IPS-20b (cell line): ENCODE data around the gene LSS.
"Not testable (repeated sequence)": the region's sequence is repeated elsewhere in the genome, so short reads cannot be mapped to it uniquely, and the experiment has no call there.

Experiments used
- H3K27ac ChIP-seq: one replicate; pipeline ENCODE4 v1.5.1; 2013; ENCODE audit warnings: low read length
- H3K27me3 ChIP-seq: 2 replicates; pipeline ENCODE4 v1.6.1; 2013; ENCODE audit warnings: mild to moderate bottlenecking, low read length, inconsistent platforms; ENCODE audit not compliant: insufficient read depth
- H3K36me3 ChIP-seq: 2 replicates; pipeline ENCODE4 v1.6.1; 2013; ENCODE audit warnings: low read depth, mild to moderate bottlenecking, inconsistent platforms, low read length, moderate library complexity; ENCODE audit not compliant: insufficient read depth
- H3K4me1 ChIP-seq: 2 replicates; pipeline ENCODE4 v1.6.1; 2013; ENCODE audit warnings: mild to moderate bottlenecking, control low read depth, inconsistent platforms, low read length, moderate library complexity; ENCODE audit not compliant: insufficient read depth
- H3K4me3 ChIP-seq: 2 replicates; pipeline ENCODE4 v1.5.1; 2013; ENCODE audit warnings: mild to moderate bottlenecking, low read length, inconsistent platforms
- H3K9ac ChIP-seq: 2 replicates; pipeline ENCODE4 v1.6.1; 2013; ENCODE audit warnings: low read depth, mild to moderate bottlenecking, inconsistent platforms, low read length, moderate library complexity
- H3K9me3 ChIP-seq: 2 replicates; pipeline ENCODE4 v1.6.1; 2013; ENCODE audit warnings: mild to moderate bottlenecking, low read depth, low read length, inconsistent platforms; ENCODE audit not compliant: insufficient read depth

The LSS gene

DNA sequence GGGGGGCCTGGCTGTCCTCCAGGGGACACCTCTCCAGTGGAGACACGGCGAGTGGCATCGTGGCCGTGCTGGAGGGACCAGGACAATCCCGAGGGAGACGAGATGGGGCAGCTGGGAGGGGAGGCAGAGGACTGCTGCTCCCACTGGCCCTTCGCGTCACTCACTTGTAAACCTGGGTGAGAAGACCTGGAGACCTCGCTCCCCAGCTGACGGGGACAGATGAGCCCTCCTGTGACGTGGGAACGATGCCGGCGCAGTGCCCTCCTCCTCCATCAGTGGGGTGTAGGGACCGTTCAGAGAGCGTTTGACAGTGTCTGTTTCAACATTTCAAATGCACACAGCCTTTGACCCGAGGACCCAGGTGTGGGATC lies 48.9 kb downstream of the LSS start:
- H3K4me3 ChIP-seq, result no peak overlapping the region
- no peaks in the 10 kb centered on the region; the same call in 1 of the 2 replicates for H3K4me1 ChIP-seq
- H3K27ac ChIP-seq, result no peak overlapping the region
- H3K36me3 ChIP-seq, result no peaks in the 10 kb centered on the region
- no peaks in the 10 kb centered on the region for H3K9me3 ChIP-seq
- H3K9ac ChIP-seq, result peak overlapping the region; percentile 20; the same call in 1 of the 2 replicates
- H3K27me3 ChIP-seq, result no peaks in the 10 kb centered on the region

DNA sequence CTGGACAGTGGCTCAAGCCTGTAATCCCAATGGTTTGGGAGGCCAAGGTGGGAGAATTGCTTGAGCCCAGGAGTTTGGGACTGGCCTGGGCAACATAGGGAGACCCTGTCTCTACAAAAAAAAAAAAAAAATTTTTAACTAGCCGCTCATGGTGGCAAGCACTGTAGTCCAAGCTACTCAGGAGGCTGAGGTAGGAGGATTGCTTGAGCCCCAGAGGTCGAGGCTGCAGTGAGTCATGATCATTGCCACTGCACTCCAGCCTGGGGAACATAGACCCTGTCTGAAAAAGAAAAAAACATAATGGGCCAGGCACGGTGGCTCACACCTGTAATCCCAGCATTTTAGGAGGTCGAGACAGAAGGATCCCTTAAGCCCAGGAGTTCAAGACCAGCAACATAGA lies 49.6 kb downstream of the LSS start:
- H3K4me3 ChIP-seq, result no peak overlapping the region
- H3K9me3 ChIP-seq, result no peaks in the 10 kb centered on the region
- no peak overlapping the region for H3K9ac ChIP-seq
- no peaks in the 10 kb centered on the region; the same call in 1 of the 2 replicates for H3K4me1 ChIP-seq
- no peak overlapping the region for H3K27ac ChIP-seq
- H3K36me3 ChIP-seq, result no peaks in the 10 kb centered on the region
- H3K27me3 ChIP-seq, result no peaks in the 10 kb centered on the region

DNA sequence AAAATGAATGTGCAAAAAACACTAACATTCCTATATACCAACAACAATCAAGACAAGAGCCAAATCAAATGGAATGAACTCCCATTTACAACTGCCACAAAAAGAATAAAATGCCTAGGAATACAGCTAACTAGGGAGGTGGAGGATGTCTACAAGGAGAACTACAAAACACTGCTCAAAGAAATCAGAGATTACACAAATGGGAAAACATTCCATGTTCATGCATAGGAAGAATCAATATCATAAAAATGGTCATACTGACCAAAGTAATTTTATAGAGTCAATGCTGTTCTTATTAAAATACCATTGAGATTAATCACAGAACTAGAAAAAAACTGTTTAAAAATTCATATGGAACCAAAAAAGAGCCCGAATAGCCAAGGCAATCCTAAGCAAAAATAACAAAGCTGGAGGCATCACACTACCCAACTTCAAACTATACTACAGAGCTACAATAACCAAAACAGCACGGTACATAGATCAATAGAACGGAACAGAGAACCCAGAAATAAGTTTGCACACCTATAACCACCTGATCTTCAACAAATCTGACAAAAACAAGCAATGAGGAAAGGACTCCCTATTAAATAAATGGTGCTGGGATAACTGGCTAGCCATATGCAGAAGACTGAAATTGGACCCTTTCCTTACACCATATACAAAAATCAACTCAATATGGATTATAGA lies 52.0 kb downstream of the LSS start:
- not testable (repeated sequence) for H3K4me1 ChIP-seq, H3K27ac ChIP-seq, H3K27me3 ChIP-seq, H3K4me3 ChIP-seq, H3K9me3 ChIP-seq, H3K36me3 ChIP-seq, H3K9ac ChIP-seq

DNA sequence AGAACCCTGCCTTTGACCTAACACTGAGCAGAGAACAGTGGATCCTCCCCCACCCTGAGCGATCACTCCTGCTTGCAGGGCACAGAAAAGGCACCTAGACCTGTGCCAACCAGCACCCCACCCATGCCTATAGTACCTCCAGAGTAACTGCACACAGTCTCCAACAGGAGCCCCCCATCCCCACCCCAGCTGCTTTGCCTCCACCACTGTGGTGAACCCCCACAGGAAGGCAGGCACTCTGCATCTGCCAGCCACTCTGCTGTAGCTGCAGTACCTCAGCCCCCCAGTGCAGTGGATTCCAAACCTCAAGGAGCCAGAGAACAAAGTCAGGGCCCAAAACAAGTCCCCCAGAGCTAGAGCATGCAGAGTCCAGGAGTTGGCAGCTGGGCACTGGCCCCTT lies 55.0 kb downstream of the LSS start:
- H3K4me3 ChIP-seq, result no peak overlapping the region
- H3K9ac ChIP-seq, result no peak overlapping the region
- H3K36me3 ChIP-seq, result no peaks in the 10 kb centered on the region
- H3K27me3 ChIP-seq, result no peaks in the 10 kb centered on the region
- no peaks in the 10 kb centered on the region for H3K9me3 ChIP-seq
- H3K4me1 ChIP-seq, result no peaks in the 10 kb centered on the region
- H3K27ac ChIP-seq, result no peak overlapping the region

DNA sequence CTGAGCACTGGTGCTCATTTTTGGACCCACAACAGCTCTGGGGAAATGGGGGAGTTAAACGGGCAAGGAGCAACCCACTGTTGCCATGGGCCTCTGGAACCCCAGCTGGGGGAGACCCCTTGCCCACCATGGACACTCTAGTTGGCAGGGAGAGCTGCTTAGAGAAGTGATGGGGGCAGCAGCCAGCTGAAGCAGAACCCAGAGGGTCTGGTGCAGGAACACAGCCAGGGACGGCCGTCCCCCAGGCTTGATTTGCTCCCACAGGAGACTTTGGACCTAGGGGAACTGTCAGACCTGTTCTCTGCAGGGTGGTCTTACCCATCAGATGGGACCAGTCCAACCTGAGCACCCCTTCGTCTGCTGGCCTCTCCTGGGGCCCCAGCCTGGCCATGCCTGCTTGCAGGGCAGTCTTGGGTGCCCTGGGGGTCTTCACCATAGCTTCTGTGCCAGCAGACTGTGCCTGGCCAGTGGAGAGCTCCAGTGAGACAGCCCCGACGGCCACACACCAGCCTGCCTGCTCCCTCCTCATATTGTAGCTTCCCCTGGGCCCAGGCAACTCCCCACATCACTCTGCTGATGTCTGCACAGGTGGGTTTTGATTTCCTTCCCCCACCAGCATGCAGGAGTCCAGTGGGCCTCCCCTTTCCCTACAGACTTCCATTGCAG lies 55.6 kb downstream of the LSS start:
- Histone ChIP-seq H3K9ac (no peak overlapping the region), H3K4me1 (no peaks in the 10 kb centered on the region), H3K27me3 (no peaks in the 10 kb centered on the region), H3K9me3 (no peaks in the 10 kb centered on the region), H3K27ac (no peak overlapping the region), H3K4me3 (no peak overlapping the region), H3K36me3 (no peaks in the 10 kb centered on the region)

DNA sequence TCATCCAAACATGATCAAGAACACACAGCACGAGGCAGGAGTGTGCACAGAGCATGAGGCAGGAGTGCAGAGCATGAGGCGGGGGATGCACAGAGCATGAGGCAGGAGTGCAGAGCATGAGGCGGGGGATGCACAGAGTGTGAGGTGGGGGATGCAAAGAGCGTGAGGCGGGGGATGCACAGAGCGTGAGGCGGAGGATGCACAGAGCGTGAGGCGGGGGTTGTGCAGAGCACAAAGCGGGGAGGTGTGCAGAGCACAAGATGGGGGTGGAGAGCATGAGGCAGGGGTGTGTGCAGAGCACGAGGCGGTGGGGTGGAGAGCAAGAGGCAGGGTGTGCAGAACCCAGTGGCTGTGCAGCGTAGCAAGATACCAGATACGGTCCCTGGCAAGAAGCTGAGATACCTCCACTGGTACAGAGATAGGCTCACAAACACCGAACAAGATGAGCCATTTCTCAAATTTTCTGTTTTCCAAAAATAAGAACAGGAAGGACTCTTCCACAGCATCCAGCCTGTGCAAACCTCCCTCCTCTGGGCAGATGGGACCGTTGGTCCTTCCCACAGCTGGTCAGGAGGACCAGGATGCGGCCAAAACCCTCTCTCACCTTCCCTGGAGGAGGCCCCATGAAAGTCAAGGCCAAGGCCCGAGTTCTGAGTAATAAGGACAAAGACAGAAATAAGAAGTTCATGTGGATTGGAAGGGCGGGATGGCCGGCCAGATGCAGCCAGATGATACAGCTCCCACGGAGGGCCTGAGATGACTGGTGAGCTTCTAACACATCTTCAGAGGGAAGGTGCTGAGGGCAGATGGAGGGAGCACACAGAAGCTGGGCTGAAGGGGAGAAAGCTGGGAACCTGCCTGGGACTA lies 56.3 kb downstream of the LSS start:
- Histone ChIP-seq H3K4me1 (no peaks in the 10 kb centered on the region), H3K4me3 (no peak overlapping the region), H3K27me3 (no peaks in the 10 kb centered on the region), H3K9me3 (no peaks in the 10 kb centered on the region), H3K27ac (no peak overlapping the region), H3K9ac (no peak overlapping the region), H3K36me3 (no peaks in the 10 kb centered on the region)

DNA sequence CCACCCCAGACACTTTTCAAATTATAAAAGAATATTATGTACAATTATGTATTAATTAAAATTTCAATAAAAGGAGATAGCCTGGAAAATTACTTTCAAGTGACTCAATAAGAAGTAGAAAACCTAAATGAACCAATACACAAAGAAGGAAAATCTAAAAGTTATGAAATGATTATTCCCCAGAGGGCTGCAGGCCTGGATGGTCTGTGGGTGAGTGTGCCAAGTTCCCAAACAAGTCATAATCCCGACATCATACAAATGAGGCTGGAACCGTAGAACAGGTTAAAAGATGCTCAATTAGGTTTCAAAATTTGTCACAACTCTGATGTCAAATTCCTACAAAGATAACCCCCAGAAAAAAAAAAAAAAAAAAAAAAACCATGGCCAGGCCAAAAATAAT lies 57.0 kb downstream of the LSS start:
- no peaks in the 10 kb centered on the region for H3K9me3 ChIP-seq
- no peaks in the 10 kb centered on the region for H3K4me1 ChIP-seq
- no peaks in the 10 kb centered on the region for H3K27me3 ChIP-seq
- H3K27ac ChIP-seq, result no peak overlapping the region
- H3K9ac ChIP-seq, result no peak overlapping the region
- no peaks in the 10 kb centered on the region for H3K36me3 ChIP-seq
- H3K4me3 ChIP-seq, result no peak overlapping the region

DNA sequence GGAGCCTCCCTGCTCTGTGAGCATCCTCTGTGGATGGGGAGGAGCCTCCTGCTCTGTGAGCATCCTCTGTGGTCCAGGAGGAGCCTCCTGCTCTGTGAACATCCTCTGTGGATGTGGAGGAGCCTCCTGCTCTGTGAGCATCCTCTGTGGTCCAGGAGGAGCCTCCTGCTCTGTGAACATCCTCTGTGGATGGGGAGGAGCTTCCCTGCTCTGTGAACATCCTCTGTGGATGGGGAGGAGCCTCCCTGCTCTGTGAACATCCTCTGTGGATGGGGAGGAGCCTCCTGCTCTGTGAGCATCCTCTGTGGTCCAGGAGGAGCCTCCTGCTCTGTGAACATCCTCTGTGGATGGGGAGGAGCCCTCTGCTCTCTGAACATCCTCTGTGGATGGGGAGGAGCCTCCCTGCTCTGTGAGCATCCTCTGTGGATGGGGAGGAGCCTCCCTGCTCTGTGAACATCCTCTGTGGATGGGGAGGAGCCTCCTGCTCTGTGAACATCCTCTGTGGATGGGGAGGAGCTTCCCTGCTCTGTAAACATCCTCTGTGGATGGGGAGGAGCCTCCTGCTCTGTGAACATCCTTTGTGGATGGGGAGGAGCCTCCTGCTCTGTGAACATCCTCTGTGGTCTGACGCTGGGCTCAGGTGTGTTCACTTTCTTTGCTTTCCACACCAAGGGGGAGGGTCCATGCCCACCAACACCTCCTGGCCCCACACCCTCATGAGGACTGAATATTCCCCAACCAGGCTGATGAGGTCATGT lies 58.0 kb downstream of the LSS start:
- not testable (repeated sequence) for H3K36me3 ChIP-seq, H3K27ac ChIP-seq, H3K27me3 ChIP-seq, H3K9ac ChIP-seq, H3K4me1 ChIP-seq, H3K9me3 ChIP-seq, H3K4me3 ChIP-seq

DNA sequence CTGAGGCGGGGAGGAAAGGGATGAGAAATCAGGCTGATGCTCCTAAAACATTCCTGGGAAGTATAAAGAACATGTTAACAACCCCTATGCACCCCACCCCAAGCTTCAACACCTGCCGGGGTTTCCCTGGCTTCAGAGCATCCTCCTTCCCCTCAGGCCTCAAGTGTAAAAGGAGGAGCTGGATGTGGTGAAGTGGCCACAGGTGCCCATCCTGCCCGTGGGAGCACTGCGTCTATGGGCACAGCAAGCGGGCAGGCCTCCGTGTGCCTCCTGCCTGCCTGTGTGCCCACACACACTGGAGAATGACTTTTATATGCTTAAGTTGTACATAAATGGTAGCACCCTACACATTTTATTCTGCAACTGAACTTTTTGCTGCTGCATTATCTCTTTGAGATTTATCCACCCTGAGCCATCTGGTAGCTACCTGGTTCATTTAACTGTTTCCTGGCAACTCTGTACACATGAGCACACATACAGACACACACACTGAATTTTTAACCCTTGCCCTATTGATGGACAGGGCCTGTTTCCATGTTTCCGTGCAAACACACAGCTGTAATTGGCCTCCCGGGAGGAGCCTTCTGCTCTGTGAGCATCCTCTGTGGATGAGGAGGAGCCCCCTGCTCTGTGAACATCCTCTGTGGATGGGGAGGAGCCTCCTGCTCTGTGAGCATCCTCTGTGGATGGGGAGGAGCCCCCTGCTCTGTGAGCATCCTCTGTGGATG lies 59.8 kb downstream of the LSS start:
- no peaks in the 10 kb centered on the region for H3K27me3 ChIP-seq
- H3K9me3 ChIP-seq, result no peaks in the 10 kb centered on the region
- H3K4me3 ChIP-seq, result no peak overlapping the region
- H3K9ac ChIP-seq, result no peak overlapping the region
- no peaks in the 10 kb centered on the region for H3K4me1 ChIP-seq
- 0 out of 2 replicates have a peak, but pooled peaks cover 3% of the 10 kb centered on the region for H3K36me3 ChIP-seq
- H3K27ac ChIP-seq, result no peak overlapping the region

DNA sequence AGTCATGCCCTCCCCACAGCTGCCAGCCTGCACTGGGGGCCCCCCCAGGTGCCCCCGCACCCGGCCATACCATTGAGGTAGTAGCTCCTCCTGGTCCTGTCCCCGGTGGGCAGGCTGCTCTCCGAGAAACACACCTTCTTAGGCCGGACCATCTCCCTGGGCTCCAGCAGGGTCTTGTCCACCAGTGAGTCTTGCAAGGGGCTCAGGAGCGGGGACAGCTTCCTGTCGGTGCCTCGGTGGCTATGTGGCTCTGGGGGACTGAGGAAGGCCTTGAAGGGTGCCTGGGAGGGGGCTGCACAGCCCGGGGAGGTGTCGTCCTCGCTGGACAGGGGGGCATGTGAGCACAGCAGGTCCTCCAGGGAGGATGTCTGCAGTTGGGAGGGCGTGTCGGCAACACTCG lies 60.3 kb downstream of the LSS start:
- no peak overlapping the region for H3K4me3 ChIP-seq
- H3K27me3 ChIP-seq, result no peaks in the 10 kb centered on the region
- no peak overlapping the region for H3K9ac ChIP-seq
- H3K27ac ChIP-seq, result no peak overlapping the region
- 0 out of 2 replicates have a peak, but pooled peaks cover 3% of the 10 kb centered on the region for H3K36me3 ChIP-seq
- no peaks in the 10 kb centered on the region for H3K9me3 ChIP-seq
- no peaks in the 10 kb centered on the region for H3K4me1 ChIP-seq

DNA sequence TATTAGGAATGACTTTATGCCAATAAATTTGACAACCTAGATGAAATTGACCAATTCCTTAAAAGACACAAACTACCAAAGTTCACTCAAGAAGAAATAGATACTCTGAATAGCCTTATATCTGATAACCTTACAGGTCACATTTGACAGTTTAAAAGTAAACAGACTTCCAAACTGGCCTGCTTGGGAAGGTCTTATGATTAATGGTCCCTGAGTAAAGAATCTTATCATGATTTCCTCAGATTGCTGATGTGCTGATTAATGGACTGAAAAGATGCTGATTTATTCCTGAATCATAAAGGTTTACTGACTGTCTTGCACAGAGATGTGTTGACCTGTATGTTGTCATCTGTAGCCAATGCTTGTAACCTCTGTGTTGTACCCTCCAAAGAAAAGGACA lies 63.5 kb downstream of the LSS start:
- no peak overlapping the region for H3K9ac ChIP-seq
- H3K27ac ChIP-seq, result no peak overlapping the region
- H3K4me3 ChIP-seq, result no peak overlapping the region
- no peaks in the 10 kb centered on the region for H3K4me1 ChIP-seq
- 0 out of 2 replicates have a peak, but pooled peaks cover 3% of the 10 kb centered on the region for H3K36me3 ChIP-seq
- no peaks in the 10 kb centered on the region for H3K27me3 ChIP-seq
- H3K9me3 ChIP-seq, result no peaks in the 10 kb centered on the region
